Central memory CD8-positive, alpha-beta T cell (primary cell): Measurements from ENCODE around the gene SPHK2.

Experiments used
- ATAC-seq: fragments of 150-1000 bp; cut with Tn5 transposase; replicated peaks from 2 replicates; pipeline ENCODE4 v1.10.0; 2022; ENCODE audit warnings: mild to moderate bottlenecking, moderate FRiP score, moderate number of reproducible peaks; ENCODE audit not compliant: poor library complexity, severe bottlenecking; ENCODE audit errors: extremely low read depth
- DNase-seq, 2 donors: peaks; one replicate each; pipeline ENCODE4 v3.0.0; 2021; ENCODE audit warnings: low spot score in 2 of 2
- H3K27ac Mint-ChIP-seq: one replicate; pipeline ENCODE4 v1.8.0; 2022; ENCODE audit warnings: low read depth, mild to moderate bottlenecking, moderate library complexity, mixed read lengths
- H3K27me3 Mint-ChIP-seq: one replicate; pipeline ENCODE4 v1.8.0; 2022; ENCODE audit warnings: mixed read lengths
- H3K36me3 Mint-ChIP-seq: one replicate; pipeline ENCODE4 v1.8.0; 2022; ENCODE audit warnings: mild to moderate bottlenecking, moderate library complexity, mixed read lengths; ENCODE audit not compliant: insufficient read depth
- H3K4me1 Mint-ChIP-seq: one replicate; pipeline ENCODE4 v1.8.0; 2022; ENCODE audit warnings: mixed read lengths
- H3K4me3 Mint-ChIP-seq: one replicate; pipeline ENCODE4 v1.8.0; 2022; ENCODE audit warnings: mild to moderate bottlenecking, moderate library complexity, mixed read lengths
- H3K9me3 Mint-ChIP-seq: one replicate; pipeline ENCODE4 v1.8.0; 2022; ENCODE audit warnings: mixed read lengths

The SPHK2 gene

DNA sequence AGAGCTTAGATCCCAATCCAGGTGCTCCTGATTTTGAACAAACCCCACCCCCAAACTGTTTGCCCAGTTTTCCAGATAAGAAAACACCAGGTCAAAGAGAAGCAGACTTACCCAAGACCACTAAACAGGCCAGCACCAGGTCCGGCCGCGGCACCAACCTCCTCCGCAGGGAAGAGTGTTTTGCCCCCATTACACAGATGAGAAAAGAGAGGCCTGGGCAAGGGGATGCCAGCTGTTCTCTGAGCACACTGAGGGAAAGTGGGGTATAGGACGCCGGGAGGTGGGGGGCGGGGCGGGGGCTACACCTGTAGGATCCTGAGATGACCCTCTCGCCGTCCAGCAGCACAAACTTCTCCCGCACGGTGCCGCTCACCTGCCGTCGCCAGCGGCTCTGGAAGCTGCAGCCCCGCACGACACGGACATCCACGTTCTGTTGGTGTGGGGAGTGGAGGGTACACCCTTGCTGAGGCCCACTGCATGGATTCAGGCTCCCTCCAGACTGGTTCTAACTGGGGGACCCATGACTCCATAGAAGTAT lies 9.7 kb upstream of the SPHK2 start:
- Mint-ChIP-seq H3K4me3 (no peak overlapping the region), H3K9me3 (no peaks in the 10 kb centered on the region), H3K4me1 (peaks cover 12% of the 10 kb centered on the region), H3K36me3 (peaks cover 3% of the 10 kb centered on the region), H3K27ac (no peak overlapping the region), H3K27me3 (no peaks in the 10 kb centered on the region)
- DNase-seq (no peak), ATAC-seq (no peak)

DNA sequence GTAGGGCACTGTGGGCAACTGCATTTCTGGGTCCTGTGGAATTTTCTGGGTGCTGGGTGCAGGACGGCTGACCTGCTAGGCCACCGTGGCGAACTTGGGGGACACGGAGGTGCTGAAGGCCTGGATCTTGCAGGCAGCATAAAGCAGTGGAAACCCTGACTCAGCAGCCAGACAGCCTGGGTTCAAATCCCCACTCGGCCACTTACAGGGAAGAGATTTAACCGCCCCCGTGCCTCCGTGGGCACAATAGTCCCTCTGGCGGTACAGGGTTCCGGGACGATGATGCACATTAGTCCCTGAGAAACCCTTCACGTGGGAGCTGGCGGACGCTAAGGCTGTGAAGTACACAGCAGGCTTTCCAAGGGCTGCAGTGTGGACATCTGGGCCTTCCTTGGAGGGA lies 7.4 kb upstream of the SPHK2 start:
- H3K4me1 Mint-ChIP-seq = peaks cover 21% of the 10 kb centered on the region
- H3K9me3 Mint-ChIP-seq = no peaks in the 10 kb centered on the region
- no peak for DNase-seq
- peak overlapping the region; percentile 57 for H3K27ac Mint-ChIP-seq
- no peaks in the 10 kb centered on the region for H3K27me3 Mint-ChIP-seq
- no peak overlapping the region for H3K4me3 Mint-ChIP-seq
- ATAC-seq = no peak
- peaks cover 10% of the 10 kb centered on the region for H3K36me3 Mint-ChIP-seq

DNA sequence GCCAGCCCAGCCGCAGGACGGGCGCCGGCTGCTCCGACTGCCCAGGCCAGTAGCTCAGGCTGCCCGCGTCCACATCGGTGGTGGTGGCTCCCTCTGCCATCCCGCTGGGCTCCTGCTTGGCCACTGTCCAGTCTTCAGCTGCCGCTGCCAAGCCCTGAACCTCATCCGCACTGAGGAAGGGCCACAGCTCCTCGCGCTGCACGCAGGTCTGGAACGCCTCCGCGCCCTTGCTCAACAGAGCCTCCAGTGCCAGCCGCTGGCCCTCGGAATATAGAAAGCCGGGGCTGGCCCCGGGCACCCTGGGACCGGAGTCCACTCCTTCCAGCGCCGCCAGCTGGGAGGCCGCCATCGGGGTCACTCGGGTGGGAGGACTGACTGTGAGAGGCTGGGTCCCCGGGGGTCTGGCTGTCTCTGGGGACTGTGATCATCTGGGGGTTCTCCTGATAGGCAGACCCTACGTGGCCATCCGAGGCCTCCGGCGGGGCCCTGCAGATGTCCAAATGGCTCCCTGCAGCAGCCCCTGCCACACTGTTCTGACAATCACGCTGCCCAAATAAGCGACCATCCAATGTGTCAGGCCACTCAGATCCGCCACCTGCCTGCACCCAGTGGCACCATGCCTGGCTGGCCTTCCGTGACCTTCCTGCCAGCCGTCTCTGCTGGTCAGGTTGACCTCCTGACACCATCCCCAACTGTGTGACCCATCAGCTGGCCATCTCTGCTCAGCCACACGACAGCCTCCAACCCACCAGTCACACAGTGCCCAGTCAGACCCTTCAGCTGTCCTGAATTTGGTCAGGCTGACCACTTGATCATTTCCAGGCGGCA lies 6.1 kb upstream of the SPHK2 start:
- Mint-ChIP-seq H3K36me3 (peaks cover 14% of the 10 kb centered on the region), H3K4me3 (no peak overlapping the region), H3K27ac (peak overlapping the region; percentile 91), H3K4me1 (peaks cover 33% of the 10 kb centered on the region), H3K9me3 (no peaks in the 10 kb centered on the region), H3K27me3 (no peaks in the 10 kb centered on the region)
- no peak for ATAC-seq
- no peak for DNase-seq

GRCh38 chr19:48613852-48614435 lies 5.4 kb upstream of the SPHK2 start:
- ATAC-seq (no peak), DNase-seq (no peak)
- Mint-ChIP-seq H3K27me3 (no peaks in the 10 kb centered on the region), H3K9me3 (no peaks in the 10 kb centered on the region), H3K27ac (peak overlapping the region; percentile 91), H3K36me3 (peaks cover 19% of the 10 kb centered on the region), H3K4me1 (peaks cover 36% of the 10 kb centered on the region), H3K4me3 (no peak overlapping the region)

DNA sequence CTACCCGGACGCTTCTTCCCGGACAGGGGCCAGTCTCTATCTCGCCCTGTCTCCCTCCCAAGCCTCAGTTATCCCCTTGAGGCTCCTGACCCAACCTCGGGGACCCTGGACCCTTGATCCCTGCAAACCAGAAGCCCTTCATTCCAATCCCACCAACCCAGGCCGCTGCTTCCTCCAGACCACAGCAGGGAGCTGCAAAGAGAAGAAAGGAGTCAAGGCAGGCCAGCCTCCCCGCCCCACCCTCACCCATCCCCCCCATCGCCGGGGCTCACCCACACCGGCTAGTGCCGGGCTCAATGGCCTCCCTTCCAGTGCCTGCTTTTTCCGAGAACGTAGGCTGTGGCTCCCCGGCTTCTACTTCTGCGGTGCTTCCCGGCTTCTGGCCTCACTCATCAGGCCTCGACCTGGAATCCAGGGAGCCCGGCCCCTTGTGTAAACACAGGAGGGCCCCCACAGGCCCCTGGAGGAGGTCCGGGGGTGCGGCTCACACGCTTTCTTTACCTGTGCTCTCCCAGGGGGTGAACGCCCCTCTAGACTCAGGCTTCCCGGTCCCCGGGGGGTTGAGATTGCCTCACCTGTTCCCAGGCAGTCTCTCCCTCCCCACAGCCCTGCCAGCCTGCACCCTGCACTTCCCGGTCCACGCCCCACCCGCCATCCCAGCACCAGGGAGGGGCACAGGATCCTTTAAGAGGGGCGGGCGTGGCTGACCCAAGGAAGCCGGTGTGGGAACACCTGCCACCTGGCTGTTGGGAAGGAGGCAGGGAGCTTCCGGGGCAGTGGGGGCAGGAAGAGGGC lies 4.7 kb upstream of the SPHK2 start, which contains the start of gene FAM83E:
Gene FAM83E, minus strand, starts transcription at position 641 of the 795 bp plus-strand sequence. CDS start 1,704 bp downstream, outside the sequence.
- Mint-ChIP-seq H3K27me3 (no peaks in the 10 kb centered on the region), H3K36me3 (peaks cover 25% of the 10 kb centered on the region), H3K9me3 (no peaks in the 10 kb centered on the region), H3K27ac (peak within 1 kb of the TSS; percentile 91), H3K4me3 (peak within 1 kb of the TSS; percentile 18), H3K4me1 (peaks cover 38% of the 10 kb centered on the region)
- ATAC-seq (no peak), DNase-seq (no peak)

- ATAC-seq = no peak
- peaks cover 27% of the 10 kb centered on the region for H3K36me3 Mint-ChIP-seq
- peak overlapping the region; percentile 18 for H3K4me3 Mint-ChIP-seq
- H3K27me3 Mint-ChIP-seq = no peaks in the 10 kb centered on the region
- peaks cover 45% of the 10 kb centered on the region for H3K4me1 Mint-ChIP-seq
- H3K27ac Mint-ChIP-seq = no peak overlapping the region
- DNase-seq = no peak
- H3K9me3 Mint-ChIP-seq = no peaks in the 10 kb centered on the region
These were observed 3.9 kb upstream of the SPHK2 start for GRCh38 chr19:48615231-48616040.

DNA sequence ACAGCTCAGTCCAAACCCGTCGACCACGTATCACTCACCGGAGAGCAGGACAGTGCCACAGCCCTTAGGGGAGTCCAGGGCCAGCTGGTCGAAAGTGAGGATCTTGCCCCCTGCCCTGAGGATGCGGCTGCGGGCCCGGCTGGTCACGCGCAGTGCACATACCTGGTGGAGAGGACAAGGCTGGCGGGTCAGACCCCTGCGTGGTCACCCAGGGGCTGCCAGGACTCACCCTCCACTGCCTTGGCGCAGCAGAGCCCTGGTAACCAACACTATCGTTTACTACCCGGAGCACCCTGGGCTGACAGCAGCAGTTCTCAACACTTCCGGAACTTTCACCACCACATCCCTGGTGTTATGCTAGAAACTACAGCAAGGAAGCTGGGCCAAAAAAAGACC lies 3.3 kb upstream of the SPHK2 start:
- Mint-ChIP-seq H3K4me1 (peaks cover 45% of the 10 kb centered on the region), H3K36me3 (peaks cover 28% of the 10 kb centered on the region), H3K27me3 (no peaks in the 10 kb centered on the region), H3K4me3 (peak overlapping the region; percentile 93), H3K9me3 (no peaks in the 10 kb centered on the region), H3K27ac (peak overlapping the region; percentile 88)
- ATAC-seq (no peak), DNase-seq (no peak)

DNA sequence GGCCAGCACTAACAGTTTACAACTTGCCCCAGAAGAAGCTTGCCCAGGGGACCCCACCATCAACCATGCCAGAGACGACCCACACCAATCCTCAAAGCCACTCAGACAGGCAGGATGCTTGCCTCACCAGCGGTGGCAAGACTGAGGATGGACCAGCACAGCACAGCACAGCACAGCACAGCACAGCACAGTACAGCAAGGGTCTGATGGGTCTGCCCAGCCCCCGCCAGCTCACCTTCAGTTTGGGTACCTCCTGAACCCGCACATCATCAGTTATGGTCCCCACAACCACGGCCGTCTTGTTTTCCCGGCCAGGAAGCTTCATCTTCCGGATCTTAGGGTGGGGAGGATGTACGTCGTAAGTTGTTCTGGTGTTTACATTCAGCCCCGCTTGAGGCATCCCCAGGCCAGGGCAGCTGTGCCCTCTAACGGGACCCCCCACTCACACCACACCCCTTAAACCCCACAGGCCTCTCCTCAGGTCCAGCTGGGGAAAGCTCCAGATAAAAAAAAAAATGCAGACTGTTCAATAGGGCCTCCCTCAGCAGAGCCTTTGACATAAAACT lies 2.7 kb upstream of the SPHK2 start:
- Mint-ChIP-seq H3K4me1 (peaks cover 45% of the 10 kb centered on the region), H3K9me3 (no peaks in the 10 kb centered on the region), H3K27ac (peak overlapping the region; percentile 88), H3K36me3 (peaks cover 30% of the 10 kb centered on the region), H3K27me3 (no peaks in the 10 kb centered on the region), H3K4me3 (peak overlapping the region; percentile 93)
- ATAC-seq (no peak), DNase-seq (no peak)

DNA sequence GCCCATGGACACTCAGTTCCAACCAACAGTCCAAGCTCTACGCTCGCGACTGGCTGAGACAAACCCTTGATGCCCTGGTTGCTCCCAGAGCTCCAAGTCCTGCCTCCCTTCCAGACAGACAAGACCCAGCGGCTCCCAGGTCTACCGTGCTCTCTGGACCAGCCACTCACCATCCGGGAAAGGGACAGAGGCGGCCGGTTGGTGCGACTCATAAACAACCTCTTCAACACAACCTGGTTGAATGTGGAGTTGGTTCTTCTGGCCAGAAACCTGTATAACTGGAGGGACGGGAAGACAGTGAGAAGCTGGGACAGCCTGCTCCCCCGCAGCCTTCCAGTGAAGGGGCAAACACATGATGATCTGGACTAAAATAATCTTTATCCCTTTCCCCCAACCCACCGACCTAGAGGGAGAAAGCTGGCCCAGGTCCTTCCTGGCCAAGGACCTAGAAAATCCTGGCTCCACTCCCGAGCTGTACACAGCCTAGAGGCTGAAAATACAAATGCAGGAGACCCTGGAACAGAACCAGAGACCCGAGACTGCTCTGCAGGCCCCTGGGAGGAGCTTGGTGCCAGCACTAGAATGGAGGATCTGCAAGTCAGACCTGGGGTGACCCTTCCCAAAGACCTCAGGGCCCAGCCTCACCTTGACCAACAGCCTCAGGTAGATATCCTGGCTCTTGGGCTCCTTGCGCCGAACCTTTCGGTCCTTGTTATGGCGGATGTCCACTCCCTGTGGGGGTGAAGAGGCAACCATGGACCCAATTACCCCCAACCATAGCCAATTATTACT lies 2.0 kb upstream of the SPHK2 start:
- no peak for DNase-seq
- peaks cover 45% of the 10 kb centered on the region for H3K4me1 Mint-ChIP-seq
- H3K36me3 Mint-ChIP-seq = peaks cover 31% of the 10 kb centered on the region
- H3K27me3 Mint-ChIP-seq = no peaks in the 10 kb centered on the region
- H3K4me3 Mint-ChIP-seq = peak overlapping the region; percentile 93
- no peaks in the 10 kb centered on the region for H3K9me3 Mint-ChIP-seq
- peak overlapping the region; percentile 88 for H3K27ac Mint-ChIP-seq
- no peak for ATAC-seq

- peaks cover 48% of the 10 kb centered on the region for H3K4me1 Mint-ChIP-seq
These were observed 909 bp upstream of the SPHK2 start for GRCh38 chr19:48618278-48618915.

More at GRCh38 chr19:48618278-48618915, 909 bp upstream of the SPHK2 start:
- ATAC-seq (no peak), DNase-seq (no peak)
- Mint-ChIP-seq H3K4me3 (peak overlapping the region; percentile 93), H3K36me3 (peaks cover 34% of the 10 kb centered on the region), H3K27me3 (no peaks in the 10 kb centered on the region), H3K27ac (peak overlapping the region; percentile 95), H3K9me3 (no peaks in the 10 kb centered on the region)
